Measurements from ENCODE around the gene XRCC1. TPM values are rescaled to one million over a fixed set of nuclear protein-coding genes. Genes with fewer than 3 reads are reported as not detected.

XRCC1 gene
- total and polyA plus RNA-seq, 2 of the 4 experiments (the other 2 are of a cell fraction), result 12.5 to 21.3 TPM

GRCh38 chr19:43499042-43499441 is 76.3 kb downstream of the XRCC1 start:
- Histone ChIP-seq H3K18ac (ENCODE audit: low read depth, low read length) (no peak overlapping the region), H2BK15ac (ENCODE audit: low read depth, low read length) (no peak overlapping the region), H3K27me3 (ENCODE audit: control insufficient read depth, insufficient read depth, low read length) (no peaks in the 10 kb centered on the region), H3K23ac (ENCODE audit: low read depth, low read length) (no peak overlapping the region), H4K8ac (ENCODE audit: low read depth in 2 of 2, low read length in 2 of 2) (no peak overlapping the region), H3K56ac (ENCODE audit: extremely low read depth, insufficient read depth, low read length) (no peak overlapping the region), H3K14ac (replicated peaks; ENCODE audit: low read depth, low read length) (no peak overlapping the region), H3K36me3 (ENCODE audit: control insufficient read depth, insufficient read depth, low read length) (peaks cover 21% of the 10 kb centered on the region), H3K9me1 (ENCODE audit: insufficient read depth, low read length) (no peaks in the 10 kb centered on the region), H3K27ac (ENCODE audit: insufficient read depth, low read length) (no peak overlapping the region), H4K20me1 (ENCODE audit: insufficient read depth, low read length) (no peaks in the 10 kb centered on the region; the same call in 1 of the 2 replicates), H2AK5ac (ENCODE audit: low read depth, low read length) (no peak overlapping the region), H2AK9ac (replicated peaks; ENCODE audit: low read depth, low read length, poor library complexity) (no peak overlapping the region), H2BK5ac (ENCODE audit: low read depth, low read length, poor library complexity, severe bottlenecking) (no peak overlapping the region), H3K4me2 (ENCODE audit: low read depth, low read length) (no peak overlapping the region), H3K4me1 (ENCODE audit: control insufficient read depth, insufficient read depth, low read length) (peaks cover 3% of the 10 kb centered on the region; the same call in 1 of the 2 replicates), H2BK120ac (ENCODE audit: low read depth, low read length) (no peak overlapping the region), H2BK20ac (ENCODE audit: low read depth, low read length) (no peak overlapping the region), H4K91ac (ENCODE audit: insufficient read depth, low read depth, low read length) (no peak overlapping the region), H3K9ac (ENCODE audit: low read depth, low read length) (no peak overlapping the region), H4K5ac (ENCODE audit: low read depth, low read length) (no peak overlapping the region), H3K9me3 (ENCODE audit: control insufficient read depth, insufficient read depth, low read length) (no peaks in the 10 kb centered on the region), H3K4me3 (ENCODE audit: insufficient read depth, low read depth, low read length) (no peak overlapping the region), H2AFZ (replicated peaks; ENCODE audit: low read length, poor library complexity) (no peak overlapping the region), H3K4ac (ENCODE audit: low read depth, low read length) (no peak overlapping the region), H3K79me1 (ENCODE audit: low read depth in 1 of 2, low read length in 2 of 2) (peaks cover 0 to 11% of the 10 kb centered on the region in 2 experiments; a peak in 3 of 4 replicates)
- WGBS, 2 experiments (ENCODE audit: extremely low coverage in 2 of 2, insufficient read length in 1 of 2), result 79% methylated on average over 3 of the region's 3 CpGs; no CpG with 5 or more reads in 1 of the 2 experiments
- no peak for DNase-seq
- in situ Hi-C loops (cut with MboI; ENCODE audit: low sequenced_read_pairs), result no loop called here
- TF ChIP-seq MAZ (IDR thresholded peaks at IDR 0.05; ENCODE audit: borderline replicate concordance, low read depth, low read length) (no peak), USF2 (IDR thresholded peaks at IDR 0.05; ENCODE audit: low read depth, low read length) (no peak), RAD21 (IDR thresholded peaks at IDR 0.05; ENCODE audit: low read length) (no peak), SMC3 (IDR thresholded peaks at IDR 0.05; ENCODE audit: low read depth, low read length) (no peak), ELK1 (IDR thresholded peaks at IDR 0.05; ENCODE audit: borderline replicate concordance, low read depth, low read length) (no peak), MAFK (IDR thresholded peaks at IDR 0.05; ENCODE audit: low read depth, low read length) (no peak), CHD1 (IDR thresholded peaks at IDR 0.05; ENCODE audit: low read depth, low read length) (no peak), CTCF (conservative IDR thresholded peaks at IDR 0.05; ENCODE audit: low read depth, low read length) (no peak), BHLHE40 (IDR thresholded peaks at IDR 0.05; ENCODE audit: low read depth, low read length) (no peak), NFE2L2 (IDR thresholded peaks at IDR 0.05; ENCODE audit: low read depth, low read length) (no peak), RCOR1 (IDR thresholded peaks at IDR 0.05; ENCODE audit: insufficient replicate concordance, low read length) (no peak)
- ChIA-PET POLR2A (ENCODE audit: unreplicated experiment) (no interaction called here), CTCF (no interaction called here)
- intact Hi-C loops (cut with micrococcal nuclease), result no loop called here
- dilution Hi-C loops (cut with HindIII; ENCODE audit: low sequenced_read_pairs, unreplicated experiment), result no loop called here
- no TSS peak for BruUV-seq (replicated peaks)
- no peak for ATAC-seq (ENCODE audit: low read depth)
